ENCODE data around the gene PIK3C2G.
"Not testable (repeated sequence)": the region's sequence is repeated elsewhere in the genome, so short reads cannot be mapped to it uniquely, and the experiment has no call there.

Gene PIK3C2G

GRCh38 chr12:18522806-18523205 lies 261.5 kb downstream of the PIK3C2G start:
- no peak overlapping the region for H3K27ac Mint-ChIP-seq
- H3K36me3 Mint-ChIP-seq: peaks cover 2% of the 10 kb centered on the region
- H3K4me1 Mint-ChIP-seq: no peaks in the 10 kb centered on the region

GRCh38 chr12:18542497-18542896 lies 281.2 kb downstream of the PIK3C2G start:
- H3K4me3 Mint-ChIP-seq, H3K27ac Mint-ChIP-seq, CTCF ChIA-PET, H3K9me3 Mint-ChIP-seq, H3K4me1 Mint-ChIP-seq, H3K27me3 Mint-ChIP-seq, DNase-seq, H3K36me3 Mint-ChIP-seq: not testable (repeated sequence)

More at GRCh38 chr12:18522806-18523205, 261.5 kb downstream of the PIK3C2G start:
- DNase-seq: no peak
- Mint-ChIP-seq H3K4me3 (no peak overlapping the region), H3K27me3 (no peaks in the 10 kb centered on the region), H3K9me3 (peaks cover 33% of the 10 kb centered on the region)
- CTCF ChIA-PET: no interaction called here

GRCh38 chr12:18546399-18546798 lies 285.1 kb downstream of the PIK3C2G start:
- Mint-ChIP-seq H3K4me3 (no peak overlapping the region), H3K27me3 (no peaks in the 10 kb centered on the region), H3K27ac (no peak overlapping the region), H3K36me3 (no peaks in the 10 kb centered on the region), H3K4me1 (no peaks in the 10 kb centered on the region), H3K9me3 (no peaks in the 10 kb centered on the region)
- no peak for DNase-seq
- CTCF ChIA-PET: no interaction called here

GRCh38 chr12:18549598-18549997 lies 288.3 kb downstream of the PIK3C2G start:
- Mint-ChIP-seq H3K27ac (no peak overlapping the region), H3K36me3 (no peaks in the 10 kb centered on the region), H3K27me3 (no peaks in the 10 kb centered on the region), H3K9me3 (no peaks in the 10 kb centered on the region), H3K4me3 (no peak overlapping the region), H3K4me1 (no peaks in the 10 kb centered on the region)
- no peak for DNase-seq
- CTCF ChIA-PET: interaction anchor here (0.6 kb wide), 1 partner anchor 15 kb away, joined by 3 read pairs; no protein-coding TSS in a partner anchor

- no peaks in the 10 kb centered on the region for H3K36me3 Mint-ChIP-seq
- CTCF ChIA-PET: no interaction called here
- H3K9me3 Mint-ChIP-seq: no peaks in the 10 kb centered on the region
- no peak for DNase-seq
- no peaks in the 10 kb centered on the region for H3K4me1 Mint-ChIP-seq
- no peak overlapping the region for H3K4me3 Mint-ChIP-seq
- no peak overlapping the region for H3K27ac Mint-ChIP-seq
- H3K27me3 Mint-ChIP-seq: no peaks in the 10 kb centered on the region
Measured at GRCh38 chr12:18551106-18551505, 289.8 kb downstream of the PIK3C2G start.

GRCh38 chr12:18551701-18552100 lies 290.4 kb downstream of the PIK3C2G start:
- Mint-ChIP-seq H3K36me3 (no peaks in the 10 kb centered on the region), H3K27ac (no peak overlapping the region), H3K4me1 (no peaks in the 10 kb centered on the region), H3K4me3 (no peak overlapping the region), H3K9me3 (no peaks in the 10 kb centered on the region), H3K27me3 (no peaks in the 10 kb centered on the region)
- no peak for DNase-seq
- CTCF ChIA-PET: no interaction called here

GRCh38 chr12:18552829-18553228 lies 291.5 kb downstream of the PIK3C2G start:
- no peak for DNase-seq
- Mint-ChIP-seq H3K36me3 (no peaks in the 10 kb centered on the region), H3K4me3 (no peak overlapping the region), H3K27ac (no peak overlapping the region), H3K9me3 (no peaks in the 10 kb centered on the region), H3K27me3 (no peaks in the 10 kb centered on the region), H3K4me1 (no peaks in the 10 kb centered on the region)
- CTCF ChIA-PET: interaction anchor here (0.6 kb wide), 1 partner anchor 393 kb away, joined by 3 read pairs; no protein-coding TSS in a partner anchor

GRCh38 chr12:18556161-18556560 lies 294.8 kb downstream of the PIK3C2G start:
- DNase-seq: no peak
- H3K4me1 Mint-ChIP-seq: no peaks in the 10 kb centered on the region
- no peaks in the 10 kb centered on the region for H3K9me3 Mint-ChIP-seq
- no peak overlapping the region for H3K27ac Mint-ChIP-seq
- no peaks in the 10 kb centered on the region for H3K36me3 Mint-ChIP-seq
- no peak overlapping the region for H3K4me3 Mint-ChIP-seq
- CTCF ChIA-PET: no interaction called here
- no peaks in the 10 kb centered on the region for H3K27me3 Mint-ChIP-seq

- Mint-ChIP-seq H3K36me3 (no peaks in the 10 kb centered on the region), H3K27ac (no peak overlapping the region), H3K4me1 (no peaks in the 10 kb centered on the region), H3K4me3 (no peak overlapping the region), H3K9me3 (no peaks in the 10 kb centered on the region), H3K27me3 (no peaks in the 10 kb centered on the region)
- DNase-seq: no peak
- CTCF ChIA-PET: no interaction called here
Measured at GRCh38 chr12:18559242-18559641, 297.9 kb downstream of the PIK3C2G start.

- CTCF ChIA-PET: no interaction called here
- Mint-ChIP-seq H3K27me3 (no peaks in the 10 kb centered on the region), H3K4me1 (no peaks in the 10 kb centered on the region), H3K27ac (no peak overlapping the region), H3K9me3 (no peaks in the 10 kb centered on the region), H3K4me3 (no peak overlapping the region), H3K36me3 (no peaks in the 10 kb centered on the region)
- DNase-seq: no peak
Measured at GRCh38 chr12:18562531-18562930, 301.2 kb downstream of the PIK3C2G start.

- Mint-ChIP-seq H3K4me1 (no peaks in the 10 kb centered on the region), H3K4me3 (no peak overlapping the region), H3K36me3 (no peaks in the 10 kb centered on the region), H3K27me3 (no peaks in the 10 kb centered on the region), H3K27ac (no peak overlapping the region), H3K9me3 (peaks cover 8% of the 10 kb centered on the region)
- DNase-seq: no peak
- CTCF ChIA-PET: no interaction called here
Measured at GRCh38 chr12:18564306-18564705, 303.0 kb downstream of the PIK3C2G start.

- H3K27ac Mint-ChIP-seq: no peak overlapping the region
Measured at GRCh38 chr12:18567787-18568186, 306.5 kb downstream of the PIK3C2G start.

GRCh38 chr12:18570543-18570942 lies 309.2 kb downstream of the PIK3C2G start:
- Mint-ChIP-seq H3K36me3 (no peaks in the 10 kb centered on the region), H3K27me3 (no peaks in the 10 kb centered on the region), H3K4me1 (no peaks in the 10 kb centered on the region), H3K9me3 (peaks cover 9% of the 10 kb centered on the region), H3K4me3 (no peak overlapping the region), H3K27ac (no peak overlapping the region)
- DNase-seq: no peak
- CTCF ChIA-PET: no interaction called here

More at GRCh38 chr12:18567787-18568186, 306.5 kb downstream of the PIK3C2G start:
- no peak for DNase-seq
- Mint-ChIP-seq H3K36me3 (no peaks in the 10 kb centered on the region), H3K4me1 (no peaks in the 10 kb centered on the region), H3K4me3 (no peak overlapping the region), H3K27me3 (no peaks in the 10 kb centered on the region), H3K9me3 (peaks cover 8% of the 10 kb centered on the region)
- CTCF ChIA-PET: no interaction called here

GRCh38 chr12:18576104-18576626 lies 314.8 kb downstream of the PIK3C2G start:
- no peaks in the 10 kb centered on the region for H3K4me1 Mint-ChIP-seq
- H3K27me3 Mint-ChIP-seq: no peaks in the 10 kb centered on the region
- H3K4me3 Mint-ChIP-seq: no peak overlapping the region
- no peak overlapping the region for H3K27ac Mint-ChIP-seq
- CTCF ChIA-PET: no interaction called here
- no peak for DNase-seq
- H3K9me3 Mint-ChIP-seq: peaks cover 4% of the 10 kb centered on the region
- no peaks in the 10 kb centered on the region for H3K36me3 Mint-ChIP-seq

- CTCF ChIA-PET: no interaction called here
Measured at GRCh38 chr12:18576648-18577047, 315.3 kb downstream of the PIK3C2G start.

GRCh38 chr12:18578191-18578590 lies 316.9 kb downstream of the PIK3C2G start:
- CTCF ChIA-PET: no interaction called here
- no peaks in the 10 kb centered on the region for H3K4me1 Mint-ChIP-seq
- DNase-seq: no peak
- no peak overlapping the region for H3K27ac Mint-ChIP-seq
- no peaks in the 10 kb centered on the region for H3K27me3 Mint-ChIP-seq
- no peak overlapping the region for H3K4me3 Mint-ChIP-seq
- peaks cover 11% of the 10 kb centered on the region for H3K9me3 Mint-ChIP-seq
- H3K36me3 Mint-ChIP-seq: no peaks in the 10 kb centered on the region

More at GRCh38 chr12:18576648-18577047, 315.3 kb downstream of the PIK3C2G start:
- Mint-ChIP-seq H3K27ac (no peak overlapping the region), H3K9me3 (peaks cover 7% of the 10 kb centered on the region), H3K4me1 (no peaks in the 10 kb centered on the region), H3K4me3 (no peak overlapping the region), H3K27me3 (no peaks in the 10 kb centered on the region), H3K36me3 (no peaks in the 10 kb centered on the region)
- DNase-seq: no peak
